K562 (cell line): ENCODE results near the gene RPL27. TPM values are rescaled to one million over a fixed set of nuclear protein-coding genes. Genes with fewer than 3 reads are reported as not detected.

Experiments used
- ATAC-seq: fragments of 200-7000 bp; cut with Tn5 transposase; 3 replicates; pipeline ENCODE4 v1.9.1; 2020; ENCODE audit warnings: moderate library complexity
- BruUV-seq: library from RNA; stranded (reverse); fragments of 400-500 nt; replicated peaks from 2 replicates; lab custom pipeline; 2021; lab: Mats Ljungman, UMichigan
- CTCF ChIA-PET: fragments of 300-600 bp; formaldehyde crosslinking; extraction: SDS; loops from one replicate; lab custom pipeline; 2021; ENCODE audit warnings: low intra/inter-chr PET ratio; lab: Yijun Ruan, JAX
- POLR2A ChIA-PET: fragments of 300-600, 350-650 bp; sonication (Branson Sonifier 250); formaldehyde crosslinking; extraction: SDS; loops from one replicate; lab custom pipeline; 2021; ENCODE audit warnings: antibody characterized with exemption, inconsistent platforms; lab: Yijun Ruan, JAX
- DNase-seq, 4 experiments: peaks; one replicate each; pipeline versions ENCODE4 v3.0.0 to v3.0.0-alpha.2; 2011 to 2018; ENCODE audit warnings: low spot score in 3 of 4, mixed read lengths in 3 of 4; ENCODE audit errors: extremely low read depth in 1 of 4
- FAIRE-seq: peaks from 2 replicates; lab custom pipeline; 2011; peaks lifted over from hg19 to GRCh38; lab: Jason Lieb, UNC
- H2AFZ ChIP-seq: 2 replicates; pipeline ENCODE4 v1.6.0; 2011; ENCODE audit warnings: low read depth, low read length, control low read depth, inconsistent platforms
- H3K27ac ChIP-seq: fragments of 200-600 bp; 3 replicates; pipeline ENCODE4 v1.8.0; 2011; ENCODE audit warnings: low read depth, mild to moderate bottlenecking, control low read depth, inconsistent platforms, low read length, moderate library complexity, mixed read lengths; ENCODE audit errors: extremely low read depth
- H3K27me3 ChIP-seq, 2 experiments: fragments of 300-600 bp in 1 of 2; 2 replicates in 1 of 2; 3 replicates in 1 of 2; pipeline versions ENCODE4 v1.6.0 to v1.8.0; 2011; ENCODE audit warnings: inconsistent platforms in 2 of 2, low read length in 2 of 2, mild to moderate bottlenecking in 1 of 2, mixed read lengths in 1 of 2, moderate library complexity in 1 of 2; ENCODE audit not compliant: control insufficient read depth in 2 of 2, insufficient read depth in 2 of 2
- H3K36me3 ChIP-seq: fragments of 300-600 bp; 3 replicates; pipeline ENCODE4 v1.8.0; 2011; ENCODE audit warnings: mild to moderate bottlenecking, low read length, inconsistent platforms; ENCODE audit not compliant: control insufficient read depth, insufficient read depth
- H3K4me1 ChIP-seq, 2 experiments: fragments of 200-600 bp in 1 of 2; replicated peaks in 1 of 2; 2 replicates in 1 of 2; 3 replicates in 1 of 2; pipeline versions ENCODE4 v1.5.1 to v1.8.0; 2011; ENCODE audit warnings: inconsistent platforms in 2 of 2, low read length in 2 of 2, mild to moderate bottlenecking in 1 of 2, mixed read lengths in 1 of 2, moderate library complexity in 1 of 2; ENCODE audit not compliant: control insufficient read depth in 2 of 2, insufficient read depth in 2 of 2
- H3K4me2 ChIP-seq: 2 replicates; pipeline ENCODE4 v1.6.1; 2011; ENCODE audit warnings: low read length, control low read depth, inconsistent platforms, mixed read lengths; ENCODE audit not compliant: insufficient read depth
- H3K4me3 ChIP-seq: fragments of 200-600 bp; sonication (generic), shearing (Covaris generic); 2 replicates; pipeline ENCODE4 v1.5.1; 2016; ENCODE audit warnings: control low read depth, inconsistent platforms
- H3K79me2 ChIP-seq: fragments of 200-600 bp; 3 replicates; pipeline ENCODE4 v1.8.0; 2011; ENCODE audit warnings: low read length, inconsistent platforms; ENCODE audit not compliant: control insufficient read depth, insufficient read depth
- H3K9ac ChIP-seq, 2 experiments: 2 replicates each; pipeline versions ENCODE4 v1.6.0 to v1.6.1; 2011; ENCODE audit warnings: low read depth in 2 of 2, low read length in 2 of 2, control low read depth in 1 of 2, inconsistent platforms in 1 of 2, mild to moderate bottlenecking in 1 of 2, mixed read lengths in 1 of 2; ENCODE audit not compliant: insufficient read depth in 1 of 2
- H3K9me1 ChIP-seq: one replicate; pipeline ENCODE4 v1.6.0; 2011; ENCODE audit warnings: inconsistent platforms, mild to moderate bottlenecking, low read length, moderate library complexity; ENCODE audit not compliant: control insufficient read depth, insufficient read depth
- H3K9me3 ChIP-seq: replicated peaks from 2 replicates; pipeline ENCODE4 v1.5.1; 2011; ENCODE audit warnings: low read depth, low read length, inconsistent platforms; ENCODE audit not compliant: control insufficient read depth, insufficient read depth
- H4K20me1 ChIP-seq: replicated peaks from 2 replicates; pipeline ENCODE4 v1.6.1; 2011; ENCODE audit warnings: low read length, inconsistent platforms, mixed read lengths; ENCODE audit not compliant: control insufficient read depth, insufficient read depth
- COPS2 ChIP-seq: fragments of 450-650 bp; conservative IDR thresholded peaks from 2 replicates; pipeline ENCODE4 v1.6.1; 2016; ENCODE audit warnings: mild to moderate bottlenecking, moderate library complexity
- ERF ChIP-seq: fragments of 450-650 bp; formaldehyde crosslinking; IDR thresholded peaks from 2 replicates; pipeline ENCODE4 v1.4.0; 2020; ENCODE audit warnings: mild to moderate bottlenecking, mixed read lengths
- NFIC ChIP-seq: fragments of 450-650 bp; IDR thresholded peaks from 2 replicates; pipeline ENCODE4 v1.6.1; 2017; ENCODE audit warnings: mild to moderate bottlenecking, inconsistent platforms
- NR0B1 ChIP-seq: fragments of 450-650 bp; IDR thresholded peaks from one replicate; pipeline ENCODE4 v1.6.1; 2018; ENCODE audit warnings: mild to moderate bottlenecking, moderate library complexity; ENCODE audit not compliant: partially characterized antibody
- SIRT6 ChIP-seq: IDR thresholded peaks from one replicate; pipeline ENCODE4 v1.6.1; 2012; ENCODE audit warnings: low read depth, mild to moderate bottlenecking, control low read depth, inconsistent platforms, low read length, moderate library complexity
- SMARCA5 ChIP-seq: fragments of 450-650 bp; IDR thresholded peaks from 2 replicates; pipeline ENCODE4 v1.6.1; 2016
- ZBED1 ChIP-seq: IDR thresholded peaks from 2 replicates; pipeline ENCODE4 v1.6.1; 2014
- WGBS: fragments of 100-300 bp; shearing (Covaris generic); methylation state at CpG from one replicate; pipeline ENCODE4 v1.1.6; 2016; ENCODE audit warnings: low coverage, mixed read lengths; ENCODE audit not compliant: insufficient coverage; ENCODE audit errors: missing lambda C conversion rate; 5-methylcytosine and 5-hydroxymethylcytosine counted together
- in situ Hi-C: fragments of 300-500 bp; cut with MboI; formaldehyde crosslinking; loops from 4 replicates; pipeline ENCODE4 v1.15.0; 2018; ENCODE audit warnings: inconsistent platforms, mixed read lengths
- intact Hi-C: fragments of 100-400 bp; cut with micrococcal nuclease; formaldehyde crosslinking; loops from 2 replicates; pipeline ENCODE4 v1.14.2; 2022
- polyA plus RNA-seq, 8 experiments: library from polyadenylated mRNA; depleted of rRNA in 4 of 8; stranded (reverse) in 5 of 8; unstranded in 3 of 8; fragments of >200 nt; fragmentation: Nextera tagmentation in 2 of 8; fragmentation: Illumina TruSeq in 1 of 8; extraction: Ambion mirVana in 2 of 8; extraction: Trizol in 1 of 8; gene quantifications; 2 replicates each; pipeline versions ENCODE4 v1.2.1 to v1.2.3, GENCODE V29; 2011 to 2014; ENCODE audit warnings: inconsistent platforms in 1 of 8, missing spikeins in 1 of 8
- total RNA-seq, 7 experiments: library from RNA; depleted of rRNA in 6 of 7; stranded (reverse); fragments of >200 nt in 6 of 7; fragmentation: Illumina TruSeq in 2 of 7; extraction: Trizol in 2 of 7; gene quantifications; 2 replicates each; pipeline versions ENCODE4 v1.2.1 to v1.2.3, GENCODE V29; 2011 to 2021; ENCODE audit warnings: low replicate concordance in 1 of 7

The RPL27 gene
- total and polyA plus RNA-seq, 9 of the 15 experiments (the other 6 are each of a cell fraction or from before 2014, with no cell fraction given) = 1,539 to 6,155 (median 3,710) TPM

GRCh38 chr17:42950044-42950783 lies 48.0 kb upstream of the RPL27 start (continued):
- TF ChIP-seq SMARCA5 = no peak
- TF ChIP-seq NR0B1 = no peak
- TF ChIP-seq ZBED1 = no peak
- no peak for TF ChIP-seq SIRT6
- TF ChIP-seq COPS2 = no peak

- ChIA-PET POLR2A (interaction anchor here (1.4 to 2.4 kb wide), 2 partner anchors 10 to 16 kb away, joined by 5 to 9 read pairs; partner anchors contain the start of gene AARSD1), CTCF (no interaction called here)
- in situ Hi-C loops = no loop called here
These were observed 44.5 kb upstream of the RPL27 start for GRCh38 chr17:42953669-42954068.

More at GRCh38 chr17:42953669-42954068, 44.5 kb upstream of the RPL27 start:
- no peaks in the 10 kb centered on the region for H3K9me1 ChIP-seq
- FAIRE-seq = no peak
- DNase-seq = no peak
- H2AFZ ChIP-seq = no peak overlapping the region
- peaks cover 88% of the 10 kb centered on the region for H3K36me3 ChIP-seq
- no peak overlapping the region for H3K4me2 ChIP-seq
- ATAC-seq = no peak
- H3K9ac ChIP-seq = no peak overlapping the region; a peak in 1 of 4 replicates
- intact Hi-C loops = no loop called here
- H3K27ac ChIP-seq = no peak overlapping the region
- no peak overlapping the region for H3K4me3 ChIP-seq
- TF ChIP-seq NFIC (0 out of 2 replicates have a peak, but pooled peaks have one; percentile 17), ERF (no peak)
- TF ChIP-seq, all 486 proteins: peak for 1
- WGBS = 100% methylated on average over 1 of the region's 1 CpG
- Histone ChIP-seq H3K27me3 (no peaks in the 10 kb centered on the region), H4K20me1 (no peaks in the 10 kb centered on the region), H3K4me1 (no peaks in the 10 kb centered on the region), H3K9me3 (no peaks in the 10 kb centered on the region), H3K79me2 (no peaks in the 10 kb centered on the region)
- BruUV-seq = no TSS peak
